HEK293 (cell line): ENCODE results near the gene PRIMA1.

ENCODE experiments used
- CTCF ChIA-PET: fragments of 350-600 bp; formaldehyde crosslinking; extraction: SDS; loops from one replicate; lab custom pipeline; 2021; ENCODE audit warnings: antibody characterized with exemption; lab: Yijun Ruan, JAX
- POLR2A ChIA-PET: fragments of 300-600 bp; formaldehyde crosslinking; extraction: SDS; loops from one replicate; lab custom pipeline; 2020; ENCODE audit warnings: antibody characterized with exemption, inconsistent platforms; lab: Yijun Ruan, JAX
- H3K27ac ChIP-seq: fragments of 200-500 bp; sonication (Bioruptor generic); 2 replicates; pipeline ENCODE4 v1.5.1; 2014; ENCODE audit warnings: low read depth, low read length, control low read depth, inconsistent platforms; ENCODE audit errors: extremely low read depth
- H3K36me3 ChIP-seq, 2 experiments: fragments of 200-500 bp in 1 of 2; sonication (Bioruptor generic) in 1 of 2; 1 replicate in 1 of 2; 2 replicates in 1 of 2; pipeline ENCODE4 v1.5.1; 2014 to 2017; ENCODE audit warnings: inconsistent platforms in 2 of 2, low read length in 2 of 2; ENCODE audit not compliant: control insufficient read depth in 2 of 2, insufficient read depth in 1 of 2
- H3K4me1 ChIP-seq: fragments of 200-500 bp; sonication (Bioruptor generic); 2 replicates; pipeline ENCODE4 v1.5.1; 2014; ENCODE audit warnings: mild to moderate bottlenecking, low read length, inconsistent platforms; ENCODE audit not compliant: control insufficient read depth, insufficient read depth
- H3K4me3 ChIP-seq: 2 replicates; pipeline ENCODE4 v1.5.1; 2011; ENCODE audit warnings: low read depth, mild to moderate bottlenecking, control low read depth, low read length, moderate library complexity
- H3K9me3 ChIP-seq: fragments of 200-500 bp; sonication (Bioruptor generic); 2 replicates; pipeline ENCODE4 v1.5.1; 2014; ENCODE audit warnings: low read depth, low read length, inconsistent platforms; ENCODE audit not compliant: control insufficient read depth, insufficient read depth
- AEBP2 ChIP-seq: fragments of 450-650 bp; formaldehyde crosslinking; IDR thresholded peaks from 2 replicates; pipeline ENCODE4 v1.5.1; 2016; ENCODE audit warnings: missing biosample characterization, missing genetic modification characterization, borderline replicate concordance
- ELK4 ChIP-seq: IDR thresholded peaks from 2 replicates; pipeline ENCODE4 v1.6.1; 2011; ENCODE audit warnings: mild to moderate bottlenecking, low read depth, low read length, borderline replicate concordance
- FEZF1 ChIP-seq: fragments of 450-650 bp; formaldehyde crosslinking; IDR thresholded peaks from 2 replicates; pipeline ENCODE4 v1.5.1; 2016; ENCODE audit warnings: missing biosample characterization, missing genetic modification characterization
- HOXA7 ChIP-seq: sonication (generic); formaldehyde crosslinking; IDR thresholded peaks from 2 replicates; pipeline ENCODE4 v1.8.1; 2022; ENCODE audit warnings: missing genetic modification reagents, borderline replicate concordance
- HOXD13 ChIP-seq: sonication (generic); formaldehyde crosslinking; IDR thresholded peaks from 2 replicates; pipeline ENCODE4 v1.8.0; 2022; ENCODE audit warnings: missing genetic modification reagents, borderline replicate concordance
- PATZ1 ChIP-seq: fragments of 450-650 bp; formaldehyde crosslinking; IDR thresholded peaks from 2 replicates; pipeline ENCODE4 v1.5.1; 2016; ENCODE audit warnings: missing biosample characterization, missing genetic modification characterization
- PBX3 ChIP-seq: sonication (generic); formaldehyde crosslinking; IDR thresholded peaks from 2 replicates; pipeline ENCODE4 v1.8.1; 2022; ENCODE audit warnings: mild to moderate bottlenecking, moderate library complexity, missing genetic modification reagents
- PRDM10 ChIP-seq: fragments of 450-650 bp; formaldehyde crosslinking; IDR thresholded peaks from 2 replicates; pipeline ENCODE4 v1.5.1; 2016; ENCODE audit warnings: missing biosample characterization, missing genetic modification characterization
- YY1 ChIP-seq: fragments of 450-650 bp; formaldehyde crosslinking; IDR thresholded peaks from 2 replicates; pipeline ENCODE4 v1.5.1; 2018; ENCODE audit warnings: missing biosample characterization, missing genetic modification characterization
- ZBTB17 ChIP-seq: fragments of 450-650 bp; formaldehyde crosslinking; IDR thresholded peaks from 2 replicates; pipeline ENCODE4 v1.5.1; 2016; ENCODE audit warnings: missing biosample characterization, missing genetic modification characterization
- ZBTB7A ChIP-seq: fragments of 450-650 bp; formaldehyde crosslinking; IDR thresholded peaks from 2 replicates; pipeline ENCODE4 v1.5.1; 2016; ENCODE audit warnings: low read depth, missing biosample characterization, missing genetic modification characterization
- ZEB2 ChIP-seq: fragments of 450-650 bp; formaldehyde crosslinking; IDR thresholded peaks from 2 replicates; pipeline ENCODE4 v1.5.1; 2016; ENCODE audit warnings: missing biosample characterization, missing genetic modification characterization
- ZNF37A ChIP-seq: fragments of 450-650 bp; IDR thresholded peaks from 2 replicates; pipeline ENCODE4 v1.5.1; 2018; ENCODE audit warnings: missing biosample characterization, missing genetic modification characterization
- ZNF510 ChIP-seq: fragments of 450-650 bp; formaldehyde crosslinking; IDR thresholded peaks from 2 replicates; pipeline ENCODE4 v1.5.1; 2018; ENCODE audit warnings: mild to moderate bottlenecking, missing genetic modification characterization, missing biosample characterization; ENCODE audit not compliant: insufficient replicate concordance
- ZNF561 ChIP-seq: fragments of 450-650 bp; IDR thresholded peaks from 2 replicates; pipeline ENCODE4 v1.5.1; 2018; ENCODE audit warnings: missing biosample characterization, missing genetic modification characterization, borderline replicate concordance
- ZNF660 ChIP-seq: fragments of 450-650 bp; IDR thresholded peaks from 2 replicates; pipeline ENCODE4 v1.5.1; 2018; ENCODE audit warnings: missing biosample characterization, mild to moderate bottlenecking, missing genetic modification characterization
- ZNF701 ChIP-seq: fragments of 450-650 bp; formaldehyde crosslinking; IDR thresholded peaks from 2 replicates; pipeline ENCODE4 v1.5.1; 2016; ENCODE audit warnings: missing biosample characterization, missing genetic modification characterization
- ZNF785 ChIP-seq: fragments of 450-650 bp; formaldehyde crosslinking; IDR thresholded peaks from 2 replicates; pipeline ENCODE4 v1.5.1; 2016; ENCODE audit warnings: missing biosample characterization, missing genetic modification characterization

PRIMA1 gene

GRCh38 chr14:93727039-93727740, 61.1 kb downstream of the PRIMA1 start:
- CTCF ChIA-PET = no interaction called here
- no peak for TF ChIP-seq PATZ1 (tag by site-specific recombination)
- no peak for TF ChIP-seq FEZF1 (tag by site-specific recombination)
- TF ChIP-seq ZNF510 = no peak
- TF ChIP-seq ZBTB17 (tag by site-specific recombination) = no peak
- POLR2A ChIA-PET = no interaction called here

GRCh38 chr14:93725993-93726392, 62.3 kb downstream of the PRIMA1 start:
- TF ChIP-seq ZNF785 (tag by site-specific recombination) (no peak), ZBTB7A (no peak), ZNF701 (tag by site-specific recombination) (no peak), PBX3 (CRISPR knock-in tag) (no peak), ZNF660 (no peak), ZNF37A (tag by site-specific recombination) (no peak), ZNF561 (no peak), YY1 (tag by site-specific recombination) (no peak), AEBP2 (no peak)
- ChIA-PET POLR2A (no interaction called here), CTCF (no interaction called here)
- no peaks in the 10 kb centered on the region for H3K36me3 ChIP-seq
- no peak overlapping the region for H3K27ac ChIP-seq
- H3K4me1 ChIP-seq = no peaks in the 10 kb centered on the region
- no peak overlapping the region for H3K4me3 ChIP-seq
- H3K9me3 ChIP-seq = no peaks in the 10 kb centered on the region

More at GRCh38 chr14:93727039-93727740, 61.1 kb downstream of the PRIMA1 start:
- no peaks in the 10 kb centered on the region for H3K36me3 ChIP-seq
- no peaks in the 10 kb centered on the region for H3K4me1 ChIP-seq
- H3K27ac ChIP-seq = no peak overlapping the region
- no peaks in the 10 kb centered on the region for H3K9me3 ChIP-seq
- H3K4me3 ChIP-seq = no peak overlapping the region

GRCh38 chr14:93725002-93725582, 63.2 kb downstream of the PRIMA1 start:
- no peak overlapping the region for H3K27ac ChIP-seq
- H3K4me3 ChIP-seq = no peak overlapping the region
- no peaks in the 10 kb centered on the region for H3K36me3 ChIP-seq
- ChIA-PET POLR2A (no interaction called here), CTCF (no interaction called here)
- H3K4me1 ChIP-seq = no peaks in the 10 kb centered on the region
- no peaks in the 10 kb centered on the region for H3K9me3 ChIP-seq
- TF ChIP-seq HOXA7 (no peak), ZEB2 (tag by site-specific recombination) (no peak), HOXD13 (CRISPR knock-in tag) (no peak), ELK4 (no peak), PRDM10 (tag by site-specific recombination) (no peak)
